ENCODE results near the gene ZFP92. TPM values are rescaled to one million over a fixed set of nuclear protein-coding genes. Genes with fewer than 3 reads are reported as not detected.

The ZFP92 gene
- 0.06 and 0.14 TPM in 2 replicates for total RNA-seq

DNA sequence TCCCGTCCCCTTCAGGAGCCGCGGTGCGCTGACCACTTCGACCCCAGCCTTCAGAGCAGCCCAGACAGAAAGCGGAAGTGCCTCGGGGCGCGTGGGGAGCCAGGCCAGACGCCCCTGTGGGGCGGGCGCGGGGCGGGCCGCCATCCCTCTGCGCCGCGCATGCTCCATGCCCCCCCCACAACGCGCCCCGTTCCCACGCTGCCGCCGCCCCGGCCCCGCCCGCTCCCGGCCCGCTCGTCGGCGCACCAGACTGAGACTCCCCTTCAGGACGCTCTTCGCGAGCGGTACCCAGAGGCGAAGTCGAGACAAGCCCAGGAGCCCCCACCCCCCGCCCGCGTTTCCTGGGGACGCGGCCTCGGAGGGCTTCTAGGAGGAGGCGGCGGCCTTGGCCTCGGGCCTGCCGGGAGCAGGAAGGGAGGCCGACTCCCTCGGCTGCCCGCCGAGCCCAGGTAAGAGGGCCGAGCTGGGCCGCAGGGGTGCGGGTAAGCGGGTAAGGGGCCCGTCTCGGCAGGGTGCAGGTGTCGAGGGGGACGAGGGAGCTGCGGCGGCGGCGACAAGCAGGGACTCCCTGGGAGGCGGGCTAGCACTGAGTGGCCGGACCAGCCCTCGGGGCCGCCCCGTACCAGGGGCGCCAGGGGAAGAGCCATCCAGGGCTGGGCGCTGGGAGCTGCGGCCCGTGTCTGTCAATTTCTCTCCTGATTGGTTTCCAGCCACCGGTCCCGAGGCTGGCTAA, at the start of gene ZFP92:
Gene ZFP92, plus strand, starts transcription at position 218 of the 733 bp plus-strand sequence. CDS start 6,851 bp downstream, outside the sequence.
- TF ChIP-seq, protein P1, sequence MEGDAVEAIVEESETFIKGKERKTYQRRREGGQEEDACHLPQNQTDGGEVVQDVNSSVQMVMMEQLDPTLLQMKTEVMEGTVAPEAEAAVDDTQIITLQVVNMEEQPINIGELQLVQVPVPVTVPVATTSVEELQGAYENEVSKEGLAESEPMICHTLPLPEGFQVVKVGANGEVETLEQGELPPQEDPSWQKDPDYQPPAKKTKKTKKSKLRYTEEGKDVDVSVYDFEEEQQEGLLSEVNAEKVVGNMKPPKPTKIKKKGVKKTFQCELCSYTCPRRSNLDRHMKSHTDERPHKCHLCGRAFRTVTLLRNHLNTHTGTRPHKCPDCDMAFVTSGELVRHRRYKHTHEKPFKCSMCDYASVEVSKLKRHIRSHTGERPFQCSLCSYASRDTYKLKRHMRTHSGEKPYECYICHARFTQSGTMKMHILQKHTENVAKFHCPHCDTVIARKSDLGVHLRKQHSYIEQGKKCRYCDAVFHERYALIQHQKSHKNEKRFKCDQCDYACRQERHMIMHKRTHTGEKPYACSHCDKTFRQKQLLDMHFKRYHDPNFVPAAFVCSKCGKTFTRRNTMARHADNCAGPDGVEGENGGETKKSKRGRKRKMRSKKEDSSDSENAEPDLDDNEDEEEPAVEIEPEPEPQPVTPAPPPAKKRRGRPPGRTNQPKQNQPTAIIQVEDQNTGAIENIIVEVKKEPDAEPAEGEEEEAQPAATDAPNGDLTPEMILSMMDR (conservative IDR thresholded peaks at IDR 0.05; ENCODE audit: low read depth, low read length) = no peak
- DNase-seq (ENCODE audit: low read depth) = no peak
- peak within 1 kb of the TSS; percentile 50 for H3K4me3 ChIP-seq (ENCODE audit: low read depth, low read length)

DNA sequence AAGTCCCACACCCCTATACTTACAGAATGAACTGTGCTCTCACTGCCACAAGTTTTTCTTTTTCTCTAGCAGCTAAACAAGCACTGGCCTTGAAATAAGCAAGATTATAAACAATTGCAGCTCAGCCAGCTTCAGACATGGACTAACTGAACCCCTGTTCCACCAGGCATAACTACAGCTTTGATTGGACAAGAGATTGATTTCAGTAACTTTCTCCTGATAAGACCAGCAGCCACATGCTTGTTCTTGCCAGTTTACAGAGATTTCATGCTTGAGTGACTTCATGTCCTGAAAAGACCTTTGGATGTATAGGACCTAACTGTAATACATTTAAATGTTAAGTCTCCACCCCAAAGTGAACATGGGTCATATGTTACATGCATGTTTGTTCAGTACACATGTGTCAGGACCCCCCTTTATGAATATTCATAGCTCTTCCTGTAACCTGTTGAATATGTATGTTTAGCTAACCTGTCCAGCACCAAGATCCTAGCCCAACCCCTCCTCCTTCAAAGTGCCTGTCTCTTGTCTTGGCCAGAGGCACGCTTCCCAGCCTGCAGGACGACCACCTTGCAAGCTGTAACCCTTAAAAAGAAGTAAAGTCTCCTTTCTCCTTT, 49.4 kb upstream of the ZFP92 start:
- DNase-seq (ENCODE audit: low read depth) = no peak
- no peak overlapping the region for H3K4me3 ChIP-seq (ENCODE audit: low read depth, low read length)
- TF ChIP-seq, protein P1 (conservative IDR thresholded peaks at IDR 0.05; ENCODE audit: low read depth, low read length) = no peak

GRCh38 chrX:153365670-153366069, 45.6 kb upstream of the ZFP92 start:
- TF ChIP-seq, protein P1 (conservative IDR thresholded peaks at IDR 0.05; ENCODE audit: low read depth, low read length) = no peak
- DNase-seq (ENCODE audit: low read depth) = no peak
- no peak overlapping the region for H3K4me3 ChIP-seq (ENCODE audit: low read depth, low read length)

- no peak overlapping the region for H3K4me3 ChIP-seq (ENCODE audit: low read depth, low read length)
- DNase-seq (ENCODE audit: low read depth) = no peak
- TF ChIP-seq, protein P1 (conservative IDR thresholded peaks at IDR 0.05; ENCODE audit: low read depth, low read length) = no peak
Observed at GRCh38 chrX:153366119-153366518, 45.2 kb upstream of the ZFP92 start.

DNA sequence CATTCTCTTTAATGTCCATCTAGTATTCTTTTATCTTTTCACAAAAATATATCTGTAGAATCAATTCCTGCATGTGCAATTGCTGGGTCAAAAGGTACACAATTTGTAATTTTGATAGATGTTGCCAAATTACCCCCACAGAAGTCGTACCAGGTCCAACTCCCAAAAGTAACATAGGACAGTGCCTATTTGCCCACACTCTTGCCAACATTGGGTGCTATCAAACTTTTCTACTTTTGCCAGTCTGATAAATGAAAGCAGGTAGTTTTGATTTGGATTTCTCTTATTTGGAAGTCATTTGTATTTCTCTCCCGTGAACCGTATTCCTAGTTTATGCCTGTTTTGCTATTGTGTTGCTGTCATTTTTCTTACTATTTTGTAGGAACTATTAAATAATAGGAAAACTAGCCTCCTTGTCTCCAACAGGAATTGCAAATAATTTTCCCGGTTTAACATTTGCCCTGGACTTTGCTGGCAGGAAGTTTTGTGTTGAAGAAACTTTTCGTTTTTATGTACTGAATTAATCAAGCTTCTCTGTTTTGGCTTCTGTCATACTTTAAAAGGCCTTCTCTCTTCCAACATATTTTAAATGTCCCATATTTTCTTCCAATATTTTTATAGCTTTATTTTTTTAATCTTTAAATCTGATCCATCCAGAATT, 44.3 kb upstream of the ZFP92 start:
- no peak for DNase-seq (ENCODE audit: low read depth)
- H3K4me3 ChIP-seq (ENCODE audit: low read depth, low read length) = no peak overlapping the region
- TF ChIP-seq, protein P1 (conservative IDR thresholded peaks at IDR 0.05; ENCODE audit: low read depth, low read length) = no peak

GRCh38 chrX:153370293-153371055, 40.8 kb upstream of the ZFP92 start:
- H3K4me3 ChIP-seq (ENCODE audit: low read depth, low read length) = no peak overlapping the region
- DNase-seq (ENCODE audit: low read depth) = no peak
- TF ChIP-seq, protein P1 (conservative IDR thresholded peaks at IDR 0.05; ENCODE audit: low read depth, low read length) = no peak

Measured in epithelial cell of proximal tubule (primary cell).